ENCODE results near the gene SYF2.

GRCh38 chr1:25183126-25183980, 48.9 kb downstream of the SYF2 start:
- TF ChIP-seq POLR2A (IDR thresholded peaks at IDR 0.05; ENCODE audit: low read depth, low read length) (no peak), SMC3 (IDR thresholded peaks at IDR 0.05; ENCODE audit: low read depth, low read length) (no peak), CHD1 (IDR thresholded peaks at IDR 0.05; ENCODE audit: low read depth, low read length) (no peak), FOS (IDR thresholded peaks at IDR 0.05; ENCODE audit: low read depth, low read length) (no peak), NFE2L2 (IDR thresholded peaks at IDR 0.05; ENCODE audit: low read depth, low read length) (no peak), MAZ (IDR thresholded peaks at IDR 0.05; ENCODE audit: borderline replicate concordance, low read depth, low read length) (no peak), RAD21 (IDR thresholded peaks at IDR 0.05; ENCODE audit: low read length) (no peak), MAFK (IDR thresholded peaks at IDR 0.05; ENCODE audit: low read depth, low read length) (no peak), ELK1 (IDR thresholded peaks at IDR 0.05; ENCODE audit: borderline replicate concordance, low read depth, low read length) (no peak), BHLHE40 (IDR thresholded peaks at IDR 0.05; ENCODE audit: low read depth, low read length) (no peak), RCOR1 (IDR thresholded peaks at IDR 0.05; ENCODE audit: insufficient replicate concordance, low read length) (no peak)
- TF ChIP-seq, protein P1, sequence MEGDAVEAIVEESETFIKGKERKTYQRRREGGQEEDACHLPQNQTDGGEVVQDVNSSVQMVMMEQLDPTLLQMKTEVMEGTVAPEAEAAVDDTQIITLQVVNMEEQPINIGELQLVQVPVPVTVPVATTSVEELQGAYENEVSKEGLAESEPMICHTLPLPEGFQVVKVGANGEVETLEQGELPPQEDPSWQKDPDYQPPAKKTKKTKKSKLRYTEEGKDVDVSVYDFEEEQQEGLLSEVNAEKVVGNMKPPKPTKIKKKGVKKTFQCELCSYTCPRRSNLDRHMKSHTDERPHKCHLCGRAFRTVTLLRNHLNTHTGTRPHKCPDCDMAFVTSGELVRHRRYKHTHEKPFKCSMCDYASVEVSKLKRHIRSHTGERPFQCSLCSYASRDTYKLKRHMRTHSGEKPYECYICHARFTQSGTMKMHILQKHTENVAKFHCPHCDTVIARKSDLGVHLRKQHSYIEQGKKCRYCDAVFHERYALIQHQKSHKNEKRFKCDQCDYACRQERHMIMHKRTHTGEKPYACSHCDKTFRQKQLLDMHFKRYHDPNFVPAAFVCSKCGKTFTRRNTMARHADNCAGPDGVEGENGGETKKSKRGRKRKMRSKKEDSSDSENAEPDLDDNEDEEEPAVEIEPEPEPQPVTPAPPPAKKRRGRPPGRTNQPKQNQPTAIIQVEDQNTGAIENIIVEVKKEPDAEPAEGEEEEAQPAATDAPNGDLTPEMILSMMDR (conservative IDR thresholded peaks at IDR 0.05; ENCODE audit: low read depth, low read length), result no peak
